T1000 (cell line): Measurements from ENCODE around the gene HGFAC.

ENCODE experiments used
- DNase-seq: peaks from one replicate; lab custom pipeline; 2025; ENCODE audit warnings: mixed read lengths; lab: John Stamatoyannopoulos, UW

HGFAC gene

GRCh38 chr4:3462790-3463415, 21.1 kb downstream of the HGFAC start, which contains the start of gene DOK7:
Gene DOK7 (plus strand): TSS chr4:3463306. CDS start chr4:3463376, 70 bp downstream.
- no peak for DNase-seq

GRCh38 chr4:3463556-3464348, 22.0 kb downstream of the HGFAC start:
- DNase-seq = no peak

- DNase-seq = no peak
These were observed 22.7 kb downstream of the HGFAC start for GRCh38 chr4:3464349-3464905.

- no peak for DNase-seq
These were observed 23.3 kb downstream of the HGFAC start for GRCh38 chr4:3464911-3465697.

GRCh38 chr4:3465698-3466671, 24.2 kb downstream of the HGFAC start:
- no peak for DNase-seq

- DNase-seq = no peak
These were observed 25.2 kb downstream of the HGFAC start for GRCh38 chr4:3466691-3467600.

- DNase-seq = no peak
These were observed 25.8 kb downstream of the HGFAC start for GRCh38 chr4:3467601-3468031.

GRCh38 chr4:3468154-3468553, 26.4 kb downstream of the HGFAC start:
- no peak for DNase-seq

GRCh38 chr4:3468804-3469203, 27.0 kb downstream of the HGFAC start:
- DNase-seq = no peak

- no peak for DNase-seq
These were observed 27.8 kb downstream of the HGFAC start for GRCh38 chr4:3469386-3470243.

- no peak for DNase-seq
These were observed 28.7 kb downstream of the HGFAC start for GRCh38 chr4:3470244-3471097.

GRCh38 chr4:3471098-3471760, 29.5 kb downstream of the HGFAC start:
- no peak for DNase-seq

- DNase-seq = no peak
These were observed 30.1 kb downstream of the HGFAC start for GRCh38 chr4:3471886-3472285.

GRCh38 chr4:3472411-3473141, 30.8 kb downstream of the HGFAC start:
- DNase-seq = no peak

- no peak for DNase-seq
These were observed 31.6 kb downstream of the HGFAC start for GRCh38 chr4:3473181-3473950.
